SK-N-MC (cell line): ENCODE measurements around the gene SPTSSB.

ENCODE experiments used
- EZH2 ChIP-seq: fragments of 200-600 bp; sonication (generic); IDR thresholded peaks from one replicate; pipeline ENCODE4 v1.6.1; 2017; ENCODE audit warnings: antibody characterized with exemption
- POLR2AphosphoS5 ChIP-seq: IDR thresholded peaks from 2 replicates; pipeline ENCODE4 v1.6.1; 2012; ENCODE audit warnings: mild to moderate bottlenecking, low read depth, low read length, borderline replicate concordance

DNA sequence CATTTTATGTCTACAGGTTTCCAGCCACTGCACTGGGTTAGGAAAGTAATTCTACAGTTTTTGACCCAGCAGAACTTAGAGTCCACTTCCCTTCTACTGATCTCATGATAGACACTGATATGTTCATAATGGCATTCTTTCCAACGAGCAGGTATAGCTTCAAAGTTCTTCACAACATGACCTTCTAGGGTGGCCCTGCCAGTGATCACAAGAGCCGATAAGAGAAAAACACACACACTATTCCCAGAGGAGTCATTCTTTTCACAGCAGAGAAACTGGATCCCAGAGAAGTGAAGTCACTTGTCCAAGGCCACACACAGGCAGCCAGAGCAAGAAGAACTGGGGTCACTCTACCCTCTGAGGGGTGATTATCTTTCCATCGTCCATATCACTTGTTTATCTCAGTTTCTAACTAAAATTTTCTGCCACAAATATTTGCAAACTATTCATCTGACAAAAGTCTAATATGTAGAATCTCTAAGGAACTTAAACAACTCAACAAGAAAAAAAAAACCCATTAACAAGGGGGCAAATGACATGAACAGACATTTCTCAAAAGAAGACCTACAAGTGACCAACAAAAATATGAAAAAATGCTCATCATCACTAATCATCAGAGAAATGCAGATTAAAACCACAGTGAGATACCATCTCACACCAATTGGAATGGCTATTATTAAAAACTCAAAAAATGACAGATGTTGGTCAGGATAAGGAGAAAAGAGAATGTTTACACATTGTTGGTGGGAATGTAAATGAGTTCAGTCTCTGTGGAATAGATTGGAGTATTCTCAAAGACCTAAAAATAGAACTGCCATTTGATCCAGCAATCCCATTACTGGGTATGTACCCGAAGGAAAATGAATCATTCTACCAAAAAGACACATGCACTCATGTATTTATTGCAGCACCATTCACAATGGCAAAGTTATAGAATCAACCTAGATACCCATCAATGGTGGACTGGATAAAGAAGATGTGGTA, 31.5 kb downstream of the SPTSSB start:
- TF ChIP-seq POLR2AphosphoS5, result no peak
- no peak for TF ChIP-seq EZH2
